ENCODE measurements around the gene IFI30.
A peak's percentile ranks its signal among the peaks of the same experiment; 100 is the strongest.

Gene IFI30

GRCh38 chr19:18171605-18172327 is 1.8 kb upstream of the IFI30 start:
- DNase-seq (ENCODE audit: low read depth in 2 of 2), result no peak

DNA sequence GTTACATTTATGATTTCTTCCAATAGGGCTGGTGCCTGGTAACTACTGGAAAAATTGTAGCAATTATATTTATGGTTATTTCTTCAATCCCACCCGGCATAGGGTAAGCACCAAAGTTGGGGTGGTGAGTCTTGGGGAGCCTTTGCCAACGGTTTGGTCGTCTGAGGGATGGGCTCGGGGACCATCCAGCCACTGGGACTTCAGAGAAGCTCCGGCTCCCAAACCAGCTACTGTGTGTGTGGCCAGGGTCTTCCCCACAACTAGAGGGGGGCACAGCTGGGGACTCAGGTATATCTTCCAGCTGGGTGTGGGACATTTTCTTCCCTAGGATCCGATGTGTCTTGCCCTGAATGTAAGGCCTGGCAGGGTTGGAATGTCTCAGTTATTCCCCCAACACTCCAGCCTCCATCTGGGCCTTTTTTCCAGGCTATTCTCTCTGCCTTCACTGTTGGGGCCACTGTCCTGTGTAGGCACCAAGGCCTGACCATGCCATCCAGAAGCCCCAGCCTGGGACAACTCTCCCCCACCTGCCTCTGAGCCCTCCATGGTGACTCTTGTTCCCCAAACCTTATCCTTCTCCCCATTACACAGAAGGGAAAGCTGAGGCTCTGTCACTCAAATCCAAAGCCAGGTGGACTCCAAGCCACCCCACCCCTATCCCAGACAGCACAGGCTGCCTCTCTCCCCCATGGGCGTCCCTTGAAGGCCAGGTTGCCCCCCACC is 1.1 kb upstream of the IFI30 start:
- DNase-seq (ENCODE audit: low read depth in 2 of 2), result no peak

GRCh38 chr19:18173054-18173571 is 500 bp upstream of the IFI30 start:
- no peak for DNase-seq (ENCODE audit: low read depth in 2 of 2)

GRCh38 chr19:18174983-18175382 is 1.4 kb downstream of the IFI30 start:
- no peak for DNase-seq (ENCODE audit: low read depth in 2 of 2)

DNA sequence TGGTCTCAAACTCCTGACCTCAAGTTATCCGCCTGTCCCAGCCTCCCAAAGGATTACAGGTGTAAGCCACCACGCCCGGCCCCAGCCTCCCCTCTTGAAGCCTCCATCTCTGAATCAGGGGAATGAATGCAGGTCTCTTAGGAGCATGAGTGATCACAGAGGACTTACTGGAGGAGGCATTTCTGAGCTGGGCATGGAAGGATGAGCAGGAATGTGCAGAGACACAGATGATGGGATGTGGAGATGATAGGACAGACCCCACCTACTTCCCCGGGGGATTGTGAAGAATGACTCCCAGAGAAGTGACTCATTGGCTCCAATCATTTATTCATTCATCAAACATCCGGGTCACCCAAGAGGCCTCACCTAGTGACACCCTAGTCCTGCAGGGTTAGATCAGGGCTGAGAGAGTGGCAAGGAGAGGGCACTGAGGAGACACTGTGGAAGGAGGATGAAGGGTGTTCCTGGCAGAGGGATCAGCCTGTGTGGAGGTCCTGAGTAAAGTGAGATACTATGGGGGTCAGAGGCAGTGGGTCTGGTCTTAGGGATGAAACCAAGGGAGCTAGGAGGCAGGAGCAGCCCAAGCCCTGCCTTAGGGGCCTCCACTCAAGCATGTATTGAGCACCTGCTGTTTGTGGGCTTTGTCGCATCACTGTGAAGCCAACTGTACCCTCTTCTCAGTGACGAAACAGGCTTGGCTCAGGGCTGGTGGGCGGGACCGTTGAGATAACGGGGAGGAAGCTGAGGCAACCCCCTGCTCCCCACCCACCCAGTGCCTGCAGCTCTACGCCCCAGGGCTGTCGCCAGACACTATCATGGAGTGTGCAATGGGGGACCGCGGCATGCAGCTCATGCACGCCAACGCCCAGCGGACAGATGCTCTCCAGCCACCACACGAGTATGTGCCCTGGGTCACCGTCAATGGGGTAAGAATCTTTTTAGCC is 3.0 kb downstream of the IFI30 start:
- no peak for DNase-seq (ENCODE audit: low read depth in 2 of 2)

- DNase-seq (ENCODE audit: low read depth in 2 of 2), result no peak
Measured at GRCh38 chr19:18179957-18180356, 6.3 kb downstream of the IFI30 start.

GRCh38 chr19:18183529-18183928 is 9.9 kb downstream of the IFI30 start:
- no peak for DNase-seq (ENCODE audit: low read depth in 2 of 2)

DNA sequence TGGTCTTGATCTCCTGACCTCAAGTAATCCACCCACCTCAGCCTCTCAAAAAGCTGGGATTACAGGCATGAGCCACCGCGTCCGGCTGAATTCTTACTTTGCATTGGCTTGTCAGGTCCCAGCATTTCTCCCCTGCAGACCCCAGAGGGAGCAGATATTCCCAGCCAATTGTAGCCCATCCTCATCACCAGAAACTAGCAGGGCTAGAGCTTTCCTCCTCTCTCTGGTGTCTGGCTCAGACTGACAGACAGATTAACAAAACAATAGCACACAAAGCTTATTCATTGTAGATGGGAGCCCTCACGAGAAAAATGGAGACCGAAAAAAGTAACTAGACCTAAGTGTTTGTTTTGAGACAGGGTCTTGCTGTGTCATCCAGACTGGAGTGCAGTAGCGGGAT is 11.9 kb downstream of the IFI30 start:
- DNase-seq (ENCODE audit: low read depth in 2 of 2), result no peak

DNA sequence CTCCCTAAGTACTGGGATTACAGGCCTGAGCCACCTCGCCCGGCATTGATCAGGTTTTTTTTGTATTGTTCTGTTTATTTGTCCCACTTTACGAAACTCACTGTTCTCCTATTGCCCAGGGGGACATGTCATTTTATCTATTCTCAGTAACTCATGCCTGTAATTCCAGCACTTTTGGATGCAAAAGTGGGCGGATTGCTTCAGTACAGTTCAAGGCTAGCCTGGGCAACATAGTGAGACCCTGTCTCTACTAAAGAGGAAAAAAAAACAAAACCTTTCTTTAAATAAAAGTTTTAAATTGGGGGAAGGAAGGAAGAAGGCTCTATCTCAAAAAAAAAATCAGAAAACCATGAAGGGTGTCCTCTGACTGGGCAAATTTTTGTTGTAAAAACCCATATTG is 16.7 kb downstream of the IFI30 start:
- DNase-seq (ENCODE audit: low read depth in 2 of 2), result no peak

GRCh38 chr19:18191640-18192062 is 18.0 kb downstream of the IFI30 start:
- no peak for DNase-seq (ENCODE audit: low read depth in 2 of 2)

DNA sequence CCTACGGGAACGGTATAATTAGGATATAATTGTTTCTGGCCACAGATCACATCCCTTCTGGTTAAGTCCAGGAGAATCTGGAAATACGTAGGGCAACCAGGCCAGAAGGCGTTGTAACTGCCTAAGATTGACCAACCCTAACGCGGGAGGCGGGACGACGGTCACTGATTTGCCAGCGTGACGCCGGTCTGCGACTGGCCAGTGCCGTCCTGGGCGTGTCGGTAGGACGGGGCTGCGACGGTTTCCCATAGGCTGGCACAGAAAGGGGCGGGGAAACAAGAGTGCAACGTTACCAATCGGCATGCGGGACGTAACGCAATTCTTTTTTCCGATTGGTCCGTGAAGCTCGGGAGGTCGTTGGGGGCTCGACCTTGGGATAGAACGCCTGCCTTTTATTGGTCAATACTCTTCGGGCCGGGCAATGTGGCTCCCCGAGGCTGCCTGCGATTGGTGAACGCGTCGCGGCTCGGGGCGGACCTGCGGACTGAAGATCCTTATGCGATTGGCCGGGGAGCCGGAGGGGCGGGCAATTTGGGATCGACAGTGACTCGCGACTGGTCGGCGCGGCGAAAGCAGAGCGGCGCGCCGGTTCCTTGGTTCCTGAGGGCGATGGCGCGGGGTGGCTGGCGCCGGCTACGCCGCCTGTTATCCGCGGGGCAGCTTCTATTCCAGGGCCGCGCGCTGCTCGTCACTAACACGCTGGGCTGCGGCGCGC is 19.2 kb downstream of the IFI30 start, which contains the start of gene MPV17L2:
Gene MPV17L2, plus strand, starts transcription at position 546 of the 715 bp plus-strand sequence. Its CDS starts 64 bp downstream, at position 610.
- peak; percentile 95 to 96 for DNase-seq (ENCODE audit: low read depth in 2 of 2)

DNA sequence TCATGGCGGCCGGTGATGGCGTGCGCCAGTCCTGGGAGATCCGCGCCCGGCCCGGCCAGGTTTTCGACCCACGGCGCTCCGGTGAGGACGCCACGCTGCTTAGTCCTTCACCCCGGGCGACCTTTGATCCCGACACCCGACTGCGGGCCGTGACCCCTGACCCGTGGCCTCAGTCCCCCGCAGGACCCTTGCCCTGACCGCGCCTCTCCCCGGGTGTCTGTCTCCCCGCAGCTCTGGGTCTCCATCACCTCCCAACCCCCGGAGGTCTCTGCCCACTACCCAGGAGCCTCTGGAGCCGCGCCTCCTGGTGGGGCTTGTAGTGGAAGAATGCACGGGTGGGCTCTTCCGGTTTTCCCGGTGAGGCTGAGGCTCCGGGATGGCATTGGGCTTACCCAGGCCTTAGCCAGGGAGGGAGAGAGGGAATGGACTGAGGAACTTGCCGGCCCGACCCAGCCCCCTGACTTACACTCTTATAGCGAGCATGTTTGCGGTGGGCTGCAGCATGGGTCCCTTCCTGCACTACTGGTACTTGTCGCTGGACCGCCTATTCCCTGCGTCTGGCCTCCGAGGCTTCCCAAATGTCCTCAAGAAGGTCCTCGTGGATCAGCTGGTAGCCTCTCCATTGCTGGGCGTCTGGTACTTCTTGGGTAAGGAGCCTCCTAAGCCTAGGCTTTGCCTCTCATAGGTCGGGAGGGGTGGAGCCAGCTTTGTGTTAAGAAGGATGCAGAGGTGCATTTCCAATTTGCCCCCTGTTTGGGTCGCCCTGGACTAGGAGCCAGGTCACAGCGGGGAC is 20.0 kb downstream of the IFI30 start:
- DNase-seq (ENCODE audit: low read depth in 2 of 2), result no peak

DNA sequence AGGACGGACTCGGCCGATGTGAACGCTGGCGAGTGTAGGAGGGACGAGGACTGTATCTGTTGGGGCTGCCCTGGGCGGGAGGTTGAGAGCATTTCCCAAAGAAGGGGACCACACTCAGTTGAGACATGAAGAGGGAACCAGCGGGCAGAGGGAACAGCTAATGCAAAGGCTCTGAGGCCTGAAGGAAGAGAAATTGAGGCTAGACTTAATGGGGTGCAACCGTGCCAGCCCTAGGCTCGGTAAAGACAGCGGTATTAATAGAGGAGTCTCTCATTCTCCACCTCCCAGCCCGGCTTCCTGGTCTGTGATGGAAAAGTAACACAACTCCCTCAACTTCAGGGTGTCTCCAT is 20.5 kb downstream of the IFI30 start:
- no peak for DNase-seq (ENCODE audit: low read depth in 2 of 2)

DNA sequence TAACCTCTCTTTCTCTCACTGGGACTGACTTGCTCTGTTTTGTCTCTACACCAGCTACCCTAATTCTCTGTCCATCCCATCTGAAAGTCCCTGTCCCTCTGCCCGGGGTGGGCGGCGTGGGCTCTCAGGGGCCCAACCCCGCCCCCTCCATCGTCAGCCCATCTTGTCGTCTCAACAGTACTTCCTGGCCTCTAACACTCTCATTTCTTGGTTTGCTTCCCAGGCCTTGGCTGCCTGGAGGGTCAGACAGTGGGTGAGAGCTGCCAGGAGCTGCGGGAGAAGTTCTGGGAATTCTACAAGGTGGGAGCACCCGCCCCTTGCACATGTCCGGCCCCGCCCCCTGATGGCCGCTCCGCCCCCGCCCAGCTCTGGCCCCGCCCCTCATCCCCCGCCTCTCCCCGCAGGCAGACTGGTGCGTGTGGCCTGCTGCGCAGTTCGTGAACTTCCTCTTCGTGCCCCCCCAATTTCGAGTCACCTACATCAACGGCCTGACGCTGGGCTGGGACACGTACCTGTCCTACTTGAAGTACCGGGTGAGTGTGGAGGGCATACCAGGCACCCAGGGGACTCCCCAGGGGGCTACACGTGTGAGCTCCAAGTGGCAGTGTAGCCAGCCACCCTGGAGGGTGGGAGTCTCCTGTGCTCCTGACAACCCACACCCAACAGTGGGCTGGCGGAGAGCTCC is 21.1 kb downstream of the IFI30 start:
- no peak for DNase-seq (ENCODE audit: low read depth in 2 of 2)

- no peak for DNase-seq (ENCODE audit: low read depth in 2 of 2)
Measured at GRCh38 chr19:18196511-18196845, 22.9 kb downstream of the IFI30 start.

GRCh38 chr19:18197306-18197705 is 23.7 kb downstream of the IFI30 start:
- no peak for DNase-seq (ENCODE audit: low read depth in 2 of 2)

DNA sequence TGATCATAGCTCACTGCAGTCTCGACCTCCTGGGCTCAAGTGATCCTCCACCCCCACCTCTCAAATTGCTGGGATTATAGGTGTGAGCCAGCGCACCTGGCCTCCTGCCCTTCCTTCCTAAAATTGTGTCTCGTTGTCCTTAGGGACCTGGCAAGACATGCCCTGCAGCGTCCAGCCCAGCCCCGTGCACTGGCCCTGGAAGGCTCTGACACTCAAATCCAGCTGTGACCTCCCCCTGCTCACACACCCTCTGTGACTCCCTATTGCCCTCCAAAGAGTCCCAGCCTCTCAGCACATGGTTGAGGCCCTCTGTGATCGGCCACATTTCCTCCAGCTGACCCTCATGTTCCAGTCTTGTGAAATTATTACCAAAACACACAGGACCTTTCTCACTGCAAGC is 24.3 kb downstream of the IFI30 start:
- no peak for DNase-seq (ENCODE audit: low read depth in 2 of 2)

DNA sequence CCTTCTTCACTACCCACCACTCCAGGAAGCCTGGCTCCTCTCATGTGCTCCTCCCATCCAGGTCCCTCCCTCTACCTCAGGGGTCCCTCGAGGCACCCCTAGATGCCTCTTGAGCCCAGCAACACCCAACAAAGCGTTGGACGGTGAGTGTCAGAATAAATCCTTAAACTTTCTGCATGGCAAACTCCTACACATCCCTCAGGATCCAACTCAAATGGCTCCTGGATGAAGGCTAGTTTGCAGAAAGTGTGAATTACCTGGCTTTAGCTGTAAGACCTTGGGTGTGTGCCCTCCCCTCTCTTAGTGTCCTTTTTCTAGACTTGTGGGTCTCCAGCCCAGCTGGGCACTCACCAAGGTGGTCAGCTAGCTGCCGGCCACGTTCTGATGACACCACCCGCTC is 24.8 kb downstream of the IFI30 start:
- no peak for DNase-seq (ENCODE audit: low read depth in 2 of 2)

- DNase-seq (ENCODE audit: low read depth in 2 of 2), result no peak
Measured at GRCh38 chr19:18202397-18202777, 28.8 kb downstream of the IFI30 start.

DNA sequence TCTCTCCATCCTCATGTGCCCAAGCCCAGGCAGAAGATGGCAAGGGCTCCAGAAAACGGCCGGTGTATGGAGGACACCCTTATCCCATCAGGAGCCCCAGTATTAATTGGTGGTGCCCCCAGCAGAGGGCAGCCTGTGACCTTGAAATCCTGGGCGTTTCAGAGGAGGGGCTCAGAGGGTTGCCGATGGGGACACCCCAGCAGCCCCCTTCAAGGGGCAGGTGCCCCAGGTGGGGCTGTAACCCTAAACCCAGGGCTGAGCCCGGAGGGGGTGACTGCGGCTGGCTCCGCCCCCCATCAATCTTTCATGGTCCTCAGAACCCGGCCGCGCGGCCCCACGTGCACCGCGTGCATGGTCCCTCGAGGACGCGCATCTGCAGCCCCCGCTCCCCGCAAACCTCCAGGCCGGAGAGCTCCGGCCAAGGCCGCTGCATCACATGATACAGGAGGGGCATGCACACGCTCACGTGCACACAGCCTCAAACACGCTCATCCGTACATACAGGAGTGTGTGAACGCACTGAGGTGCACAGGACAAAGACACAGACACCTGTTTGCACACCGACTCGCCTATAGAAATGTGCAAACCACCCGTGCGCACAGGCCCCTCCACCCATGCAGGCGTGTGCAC is 29.3 kb downstream of the IFI30 start:
- no peak for DNase-seq (ENCODE audit: low read depth in 2 of 2)
